OCI-LY1 (cell line): ENCODE results near the gene NCOA5.

Experiments
- CTCF ChIP-seq: fragments of 200-600 bp; sonication (generic), shearing (Covaris generic); IDR thresholded peaks from 2 replicates; pipeline ENCODE4 v1.5.1; 2017; ENCODE audit warnings: mild to moderate bottlenecking, antibody characterized with exemption, low read length, moderate library complexity, mixed read lengths
- EZH2 ChIP-seq: fragments of 200-600 bp; sonication (generic), shearing (Covaris generic); IDR thresholded peaks from 2 replicates; pipeline ENCODE4 v1.8.0; 2017; ENCODE audit warnings: borderline replicate concordance, mixed run types, mild to moderate bottlenecking, antibody characterized with exemption, low read length, moderate library complexity, mixed read lengths

GRCh38 chr20:46056027-46056833 lies 33.5 kb downstream of the NCOA5 start:
- TF ChIP-seq CTCF (no peak), EZH2 (no peak)
